Stimulated activated effector memory CD8-positive, alpha-beta T cell treated with anti-CD3 and anti-CD28 coated beads, Interleukin-12 subunit alpha, Interleukin-12 subunit beta, amount 100 ng/mL, for 72 hours (primary cell): ENCODE measurements around the gene GXYLT2.

Experiments used
- ATAC-seq: fragments of 150-1000 bp; cut with Tn5 transposase; 2 replicates; pipeline ENCODE4 v1.10.0; 2021
- DNase-seq, 2 donors: peaks; one replicate each; pipeline ENCODE4 v3.0.0; 2021 to 2022; ENCODE audit warnings: low spot score in 2 of 2
- H3K27ac Mint-ChIP-seq: one replicate; pipeline ENCODE4 v1.8.0; 2022; ENCODE audit warnings: mild to moderate bottlenecking, mixed read lengths
- H3K36me3 Mint-ChIP-seq: one replicate; pipeline ENCODE4 v1.8.0; 2022; ENCODE audit warnings: mild to moderate bottlenecking, mixed read lengths
- H3K4me1 Mint-ChIP-seq: one replicate; pipeline ENCODE4 v1.8.0; 2022; ENCODE audit warnings: mixed read lengths
- H3K4me3 Mint-ChIP-seq: one replicate; pipeline ENCODE4 v1.8.0; 2022; ENCODE audit warnings: mild to moderate bottlenecking, mixed read lengths
- H3K9me3 Mint-ChIP-seq: one replicate; pipeline ENCODE4 v1.8.0; 2022; ENCODE audit warnings: mixed read lengths

The GXYLT2 gene, protein sequence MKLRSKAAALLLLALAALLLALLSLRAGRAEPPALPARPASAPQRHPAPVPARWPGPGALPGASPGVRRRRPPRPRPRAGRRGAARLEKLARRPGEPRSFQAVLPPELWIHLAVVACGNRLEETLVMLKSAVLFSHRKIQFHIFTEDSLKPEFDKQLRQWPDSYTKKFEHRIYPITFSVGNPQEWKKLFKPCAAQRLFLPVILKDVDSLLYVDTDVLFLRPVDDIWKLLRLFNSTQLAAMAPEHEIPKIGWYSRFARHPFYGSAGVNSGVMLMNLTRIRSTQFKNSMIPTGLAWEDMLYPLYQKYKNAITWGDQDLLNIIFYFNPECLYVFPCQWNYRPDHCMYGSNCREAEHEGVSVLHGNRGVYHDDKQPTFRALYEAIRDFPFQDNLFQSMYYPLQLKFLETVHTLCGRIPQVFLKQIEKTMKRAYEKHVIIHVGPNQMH

DNA sequence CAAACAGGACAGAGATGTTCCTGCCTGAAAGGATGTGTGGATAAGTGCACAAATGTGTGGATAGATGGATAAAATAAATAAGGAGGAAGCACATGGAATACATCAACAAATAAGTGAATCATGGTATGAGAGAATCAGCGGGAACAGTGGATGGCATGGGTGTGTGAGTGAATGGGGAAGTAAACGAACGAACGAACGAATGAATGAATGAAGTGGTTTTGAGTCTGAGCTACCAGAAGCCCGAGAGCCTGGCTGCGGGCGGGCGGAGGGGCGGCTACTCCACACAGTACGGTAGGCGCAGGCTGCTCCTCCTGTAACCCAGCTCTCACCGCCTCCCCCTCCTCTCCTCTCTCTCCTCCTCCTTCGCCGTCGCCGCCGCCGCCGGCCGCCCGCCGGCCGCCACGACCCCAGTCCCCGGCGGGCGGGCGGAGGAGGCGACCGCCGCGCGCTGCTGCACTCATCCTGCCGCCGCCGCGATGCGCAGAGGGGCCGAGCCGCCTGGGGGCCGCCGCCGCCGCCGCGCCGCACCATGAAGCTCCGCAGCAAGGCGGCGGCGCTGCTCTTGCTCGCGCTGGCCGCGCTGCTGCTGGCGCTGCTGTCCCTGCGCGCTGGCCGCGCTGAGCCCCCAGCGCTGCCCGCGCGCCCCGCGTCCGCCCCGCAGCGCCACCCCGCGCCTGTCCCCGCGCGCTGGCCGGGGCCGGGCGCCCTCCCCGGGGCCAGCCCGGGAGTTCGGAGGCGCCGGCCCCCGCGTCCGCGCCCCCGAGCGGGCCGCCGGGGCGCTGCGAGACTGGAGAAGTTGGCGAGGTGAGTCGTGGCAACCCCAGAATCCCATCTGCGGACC is at the start of gene GXYLT2:
TSS of gene GXYLT2 (plus strand) at position 342 of the 841 bp plus-strand sequence. CDS start at position 530, 188 bp downstream.
- ATAC-seq, result peak; percentile 84
- DNase-seq, result peak in 1 of 2 donors; percentile 53
- H3K36me3 Mint-ChIP-seq, result no peaks in the 10 kb centered on the region

DNA sequence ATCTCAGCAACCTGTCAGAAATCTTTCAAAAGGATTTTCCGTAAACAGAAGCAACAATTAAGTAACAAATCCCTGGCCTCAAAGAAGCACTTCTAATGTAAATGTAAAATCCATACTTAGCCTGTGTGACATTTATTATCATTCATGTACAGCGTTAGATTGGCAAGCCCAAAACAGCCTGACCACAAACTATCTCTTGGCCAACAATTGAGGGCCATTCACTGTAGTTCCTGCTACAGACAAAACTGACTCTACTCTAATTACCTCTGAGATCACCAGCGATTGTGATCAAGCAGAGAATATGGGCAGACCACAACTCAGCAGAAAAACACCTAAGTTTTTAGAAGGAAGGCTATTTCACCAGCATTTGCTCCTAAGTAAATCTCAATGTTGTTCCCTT is 48.8 kb upstream of the GXYLT2 start:
- DNase-seq, result no peak
- no peak for ATAC-seq
- Mint-ChIP-seq H3K27ac (no peak overlapping the region), H3K4me1 (peaks cover 12% of the 10 kb centered on the region), H3K4me3 (no peak overlapping the region), H3K36me3 (peaks cover 99% of the 10 kb centered on the region), H3K9me3 (no peaks in the 10 kb centered on the region)

More for the DNA sequence above, at the start of gene GXYLT2:
- Mint-ChIP-seq H3K9me3 (no peaks in the 10 kb centered on the region), H3K4me1 (peaks cover 7% of the 10 kb centered on the region), H3K27ac (no peak within 1 kb of the TSS), H3K4me3 (peak within 1 kb of the TSS; percentile 59)

DNA sequence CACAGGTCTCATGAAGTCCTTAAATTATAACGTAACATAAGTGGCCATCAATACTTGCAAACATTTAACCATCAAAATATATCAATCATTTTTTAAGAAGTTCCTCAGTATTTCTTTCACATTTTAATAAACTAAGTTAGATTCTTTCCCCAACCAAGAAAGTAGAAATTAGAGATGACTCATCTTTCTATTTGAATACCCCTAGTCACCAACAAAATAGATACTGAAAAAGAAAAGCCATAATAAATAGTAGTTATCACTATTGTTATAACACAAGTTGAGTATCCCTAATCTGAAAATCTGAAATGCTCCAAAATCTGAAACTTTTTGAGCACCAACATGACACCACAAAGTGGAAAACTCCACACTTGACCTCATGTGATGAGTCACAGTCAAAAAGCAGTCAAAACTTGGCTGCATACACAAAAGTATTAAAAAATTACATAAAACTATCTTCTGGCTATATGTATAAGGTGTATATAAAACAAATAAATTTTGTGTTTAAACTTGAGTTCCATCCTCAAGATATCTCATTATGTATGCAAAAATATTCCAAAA is 43.3 kb upstream of the GXYLT2 start:
- H3K4me3 Mint-ChIP-seq, result no peak overlapping the region
- peaks cover 52% of the 10 kb centered on the region for H3K4me1 Mint-ChIP-seq
- no peaks in the 10 kb centered on the region for H3K9me3 Mint-ChIP-seq
- H3K27ac Mint-ChIP-seq, result peak overlapping the region; percentile 18
- ATAC-seq (peak; percentile 49), DNase-seq (no peak)
- H3K36me3 Mint-ChIP-seq, result peaks cover 67% of the 10 kb centered on the region

DNA sequence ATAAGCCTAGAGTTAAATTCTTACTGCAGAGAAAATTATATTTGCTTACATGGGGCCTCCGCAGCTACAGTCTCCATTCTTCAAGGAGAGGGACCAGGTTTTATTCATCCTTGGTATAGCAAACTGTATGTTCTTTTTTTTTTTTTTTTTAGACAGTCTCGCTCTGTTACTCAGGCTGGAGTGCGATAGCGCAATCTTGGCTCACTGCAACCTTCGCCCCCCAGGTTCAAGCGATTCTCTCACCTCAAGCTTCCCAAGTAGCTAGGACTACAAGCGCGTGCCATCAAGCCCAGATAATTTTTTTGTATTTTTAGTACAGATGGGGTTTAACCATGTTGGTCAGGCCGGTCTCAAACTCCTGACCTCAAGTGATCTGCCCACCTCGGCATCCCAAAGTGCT is 41.7 kb upstream of the GXYLT2 start:
- Mint-ChIP-seq H3K9me3 (no peaks in the 10 kb centered on the region), H3K4me3 (peak overlapping the region; percentile 86), H3K36me3 (peaks cover 50% of the 10 kb centered on the region), H3K4me1 (peaks cover 54% of the 10 kb centered on the region), H3K27ac (no peak overlapping the region)
- DNase-seq, result no peak
- no peak for ATAC-seq

DNA sequence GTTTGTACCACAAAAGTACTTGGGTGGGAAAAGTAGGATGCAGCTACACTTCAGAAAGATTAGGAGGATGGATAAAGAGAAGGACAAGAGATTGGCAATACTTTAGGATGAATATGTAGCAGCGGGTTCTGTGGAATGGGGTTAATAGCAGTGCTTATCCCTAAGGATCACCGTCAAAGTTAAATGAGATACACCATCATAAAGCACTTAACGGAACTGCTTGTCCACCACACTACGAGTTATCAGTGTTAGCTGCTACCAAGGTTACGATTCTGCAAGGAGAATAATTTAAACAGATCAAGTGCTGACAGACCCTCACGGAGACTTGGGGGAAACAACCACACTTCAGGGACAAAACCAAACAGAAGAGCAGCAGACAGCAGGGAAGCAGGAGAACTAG is 40.6 kb upstream of the GXYLT2 start:
- Mint-ChIP-seq H3K36me3 (peaks cover 39% of the 10 kb centered on the region), H3K4me3 (peak overlapping the region; percentile 86), H3K4me1 (peaks cover 54% of the 10 kb centered on the region), H3K9me3 (no peaks in the 10 kb centered on the region), H3K27ac (peak overlapping the region; percentile 88)
- DNase-seq, result no peak
- no peak for ATAC-seq

DNA sequence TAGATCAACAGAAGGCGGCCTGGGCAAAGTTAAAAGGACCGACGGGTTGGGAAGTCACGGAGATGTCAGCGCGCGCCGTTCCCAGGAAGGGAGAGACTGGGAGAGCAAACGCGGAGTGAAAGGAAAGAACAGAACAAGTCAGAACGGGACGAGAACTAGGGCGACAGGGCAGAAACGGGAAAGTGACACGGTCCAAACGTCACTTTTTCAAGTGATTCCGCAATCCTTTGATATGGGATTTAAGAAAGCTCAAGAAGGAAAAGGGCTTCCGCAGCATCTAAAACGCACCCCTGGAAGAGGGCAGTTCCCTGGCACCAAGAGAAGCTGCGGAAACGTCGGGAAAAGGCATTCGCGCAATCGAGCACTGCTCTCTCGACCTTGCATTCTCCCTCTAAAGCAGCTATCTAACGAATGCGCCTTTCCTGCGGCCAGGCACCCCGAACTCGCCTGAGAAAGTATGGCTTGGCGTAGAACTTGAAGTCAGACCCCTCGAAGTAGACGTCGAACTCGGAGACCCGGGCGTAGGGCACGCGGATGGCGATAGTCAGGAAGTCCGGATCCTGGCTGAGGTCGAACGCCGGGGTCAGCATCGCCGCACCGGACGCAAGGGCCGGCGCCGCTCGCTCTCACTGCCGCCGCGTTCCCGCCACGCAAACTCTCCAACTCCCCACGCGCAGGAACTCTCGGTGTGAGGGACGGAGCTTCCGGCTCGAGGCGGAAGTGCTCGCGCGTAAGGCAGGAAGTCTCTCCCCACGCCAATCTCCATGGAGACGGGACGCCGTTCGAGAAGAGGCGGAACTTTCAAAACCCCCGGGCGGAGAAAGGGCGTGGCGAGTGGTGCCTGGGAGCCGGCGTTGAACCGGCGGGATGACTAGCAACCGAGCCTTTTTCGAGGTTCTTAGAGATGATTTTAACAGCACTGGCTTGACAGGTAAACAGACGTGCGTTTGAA is 39.8 kb upstream of the GXYLT2 start, which contains the start of gene SHQ1:
TSS of gene SHQ1 (minus strand) at position 695 of the 952 bp plus-strand sequence. CDS start at position 590, 105 bp downstream.
- peaks cover 54% of the 10 kb centered on the region for H3K4me1 Mint-ChIP-seq
- peak; percentile 97 for ATAC-seq

DNA sequence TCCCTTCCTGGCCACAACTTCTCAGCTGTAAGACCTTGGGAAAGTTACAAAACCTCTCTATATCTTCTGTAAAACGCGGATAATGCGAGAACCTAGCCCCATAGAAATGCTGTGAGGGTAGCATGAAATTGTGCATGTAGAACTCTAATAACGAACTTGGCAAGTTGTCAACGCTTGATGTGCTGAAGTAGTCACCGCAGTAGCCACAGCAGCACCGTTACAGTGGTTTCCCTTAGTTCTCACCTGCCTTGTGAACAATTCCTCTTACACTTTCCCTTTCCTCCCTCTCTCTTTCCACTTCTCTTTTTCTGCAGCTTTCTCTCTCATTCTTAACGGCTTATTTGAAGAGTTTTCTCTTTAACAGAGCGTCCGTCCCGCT is 39.2 kb upstream of the GXYLT2 start:
- peaks cover 54% of the 10 kb centered on the region for H3K4me1 Mint-ChIP-seq
- peak overlapping the region; percentile 86 for H3K4me3 Mint-ChIP-seq
- ATAC-seq (peak; percentile 61), DNase-seq (no peak)
- peaks cover 25% of the 10 kb centered on the region for H3K36me3 Mint-ChIP-seq
- H3K9me3 Mint-ChIP-seq, result no peaks in the 10 kb centered on the region
- peak overlapping the region; percentile 88 for H3K27ac Mint-ChIP-seq

More for the DNA sequence above, 39.8 kb upstream of the GXYLT2 start, which contains the start of gene SHQ1:
- DNase-seq, result peak; percentile 87 to 96
- H3K36me3 Mint-ChIP-seq, result peaks cover 32% of the 10 kb centered on the region
- H3K27ac Mint-ChIP-seq, result peak within 1 kb of the TSS; percentile 88
- H3K9me3 Mint-ChIP-seq, result no peaks in the 10 kb centered on the region
- peak within 1 kb of the TSS; percentile 86 for H3K4me3 Mint-ChIP-seq

DNA sequence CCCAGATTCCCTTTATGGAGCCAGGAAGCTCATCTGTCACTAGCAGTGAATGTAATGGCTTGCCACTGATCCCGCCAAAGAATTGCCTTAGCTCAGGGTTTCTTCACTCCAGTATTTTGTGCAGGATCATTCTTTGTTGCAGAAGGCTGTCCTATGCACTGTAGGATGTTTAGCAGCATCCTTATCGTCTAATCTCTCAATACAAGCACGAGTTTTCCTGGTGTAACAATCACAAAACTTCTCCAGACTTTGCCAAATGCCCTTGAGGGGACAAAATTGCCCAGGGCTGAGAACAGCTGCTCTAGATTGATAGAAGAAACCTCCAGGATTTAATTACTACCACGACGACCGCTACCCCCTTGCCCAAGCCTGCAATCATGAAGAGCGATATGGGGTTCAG is 32.8 kb upstream of the GXYLT2 start:
- Mint-ChIP-seq H3K27ac (no peak overlapping the region), H3K4me1 (no peaks in the 10 kb centered on the region), H3K4me3 (no peak overlapping the region), H3K9me3 (no peaks in the 10 kb centered on the region), H3K36me3 (no peaks in the 10 kb centered on the region)
- no peak for ATAC-seq
- no peak for DNase-seq

DNA sequence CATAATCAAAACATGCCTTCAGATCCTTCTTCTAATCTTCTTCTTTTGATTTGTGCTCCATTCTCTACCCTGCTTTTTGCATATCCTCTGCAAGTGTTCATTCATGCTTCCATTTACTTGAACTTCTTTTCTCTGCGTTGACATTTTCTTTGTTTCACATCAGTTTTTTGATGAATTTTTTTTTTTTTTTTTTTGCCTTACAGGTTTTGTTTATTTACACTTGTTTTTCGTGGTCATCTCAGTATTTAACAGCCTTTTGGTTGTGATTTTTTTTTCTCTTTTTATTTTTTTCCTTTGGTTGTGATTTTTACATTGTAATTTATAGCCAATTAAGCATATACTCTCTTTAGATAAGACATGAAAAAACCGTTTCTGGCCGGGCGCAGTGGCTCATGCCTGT is 27.8 kb upstream of the GXYLT2 start:
- Mint-ChIP-seq H3K27ac (no peak overlapping the region), H3K4me3 (no peak overlapping the region), H3K9me3 (no peaks in the 10 kb centered on the region), H3K36me3 (no peaks in the 10 kb centered on the region), H3K4me1 (no peaks in the 10 kb centered on the region)
- ATAC-seq (no peak), DNase-seq (no peak)

DNA sequence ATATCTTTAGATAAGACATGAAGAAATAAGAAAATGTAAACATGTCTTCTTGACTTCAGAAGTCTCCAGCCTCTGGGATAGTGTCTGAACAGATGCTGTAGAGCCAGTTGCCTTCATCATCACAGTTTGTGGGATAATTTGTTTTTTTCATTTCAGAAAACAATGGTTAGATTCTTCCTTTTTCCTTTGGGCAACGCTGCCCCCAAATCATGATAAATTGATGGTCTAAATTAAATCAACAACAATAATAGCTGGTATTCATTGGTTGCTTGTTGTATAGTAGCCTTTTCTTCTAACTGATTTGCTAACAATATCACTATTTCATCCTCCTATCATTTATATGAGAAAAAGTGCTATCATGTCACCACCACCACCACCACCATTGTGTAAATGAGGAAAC is 27.0 kb upstream of the GXYLT2 start:
- no peaks in the 10 kb centered on the region for H3K4me1 Mint-ChIP-seq
- no peaks in the 10 kb centered on the region for H3K36me3 Mint-ChIP-seq
- no peak for ATAC-seq
- no peak overlapping the region for H3K27ac Mint-ChIP-seq
- H3K4me3 Mint-ChIP-seq, result no peak overlapping the region
- H3K9me3 Mint-ChIP-seq, result no peaks in the 10 kb centered on the region
- no peak for DNase-seq

DNA sequence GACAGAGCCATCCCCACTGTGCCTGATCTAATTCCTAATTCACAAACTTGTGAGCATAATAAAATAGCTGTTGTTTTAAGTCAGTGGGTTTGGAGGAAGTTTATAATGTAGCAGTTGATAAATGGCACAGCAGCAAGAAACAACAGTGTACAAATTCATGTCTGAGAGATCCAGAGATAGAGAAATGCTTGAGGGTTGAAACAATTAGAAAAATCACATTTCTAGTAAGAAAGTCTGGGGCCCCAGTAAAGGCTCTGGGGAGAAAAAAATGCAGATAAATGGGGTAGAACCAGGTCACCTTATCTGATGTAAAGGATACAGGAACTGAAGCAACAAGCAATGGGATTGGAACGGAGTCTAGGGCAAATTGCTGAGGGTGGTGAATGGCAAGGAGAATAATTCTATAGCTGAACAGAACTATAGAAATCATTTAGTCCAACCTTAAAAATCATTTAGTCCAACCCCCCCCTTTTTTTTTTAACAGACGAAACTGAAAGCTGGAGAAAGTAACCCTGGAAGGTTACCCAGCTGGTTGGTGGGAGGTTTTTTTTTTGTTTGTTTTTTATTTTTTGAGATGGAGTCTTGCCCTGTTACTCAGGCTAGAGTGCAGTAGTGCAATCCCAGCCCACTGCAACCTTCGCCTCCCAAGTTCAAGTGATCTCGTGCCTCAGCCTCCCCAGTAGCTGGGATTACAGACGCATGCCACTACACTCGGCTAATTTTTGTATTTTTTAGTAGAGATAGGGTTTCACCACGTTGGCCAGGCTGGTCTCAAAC is 25.3 kb upstream of the GXYLT2 start:
- Mint-ChIP-seq H3K4me3 (no peak overlapping the region), H3K36me3 (no peaks in the 10 kb centered on the region), H3K27ac (no peak overlapping the region), H3K9me3 (no peaks in the 10 kb centered on the region), H3K4me1 (no peaks in the 10 kb centered on the region)
- no peak for DNase-seq
- no peak for ATAC-seq

DNA sequence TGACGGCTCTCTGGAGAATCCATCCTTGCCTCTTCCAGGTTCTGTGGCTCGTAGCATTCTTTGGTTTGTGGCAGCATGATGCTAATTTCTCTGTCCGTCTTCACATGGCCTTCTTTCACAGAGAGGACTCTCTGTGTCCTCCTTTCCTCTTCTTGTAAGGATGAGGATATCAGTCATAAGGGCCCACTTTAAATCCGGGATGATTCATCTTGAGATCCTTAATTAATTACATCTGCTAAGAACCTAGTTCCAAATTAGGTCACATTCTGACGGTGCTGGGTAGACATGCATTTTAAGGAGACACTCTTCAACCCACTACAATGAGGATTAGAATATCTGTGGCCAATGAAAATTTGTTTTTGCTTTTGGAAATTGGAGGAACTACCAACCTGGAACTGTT is 15.7 kb upstream of the GXYLT2 start:
- peak; percentile 24 for ATAC-seq
- Mint-ChIP-seq H3K36me3 (no peaks in the 10 kb centered on the region), H3K27ac (no peak overlapping the region), H3K4me3 (no peak overlapping the region), H3K4me1 (no peaks in the 10 kb centered on the region), H3K9me3 (no peaks in the 10 kb centered on the region)
- no peak for DNase-seq

DNA sequence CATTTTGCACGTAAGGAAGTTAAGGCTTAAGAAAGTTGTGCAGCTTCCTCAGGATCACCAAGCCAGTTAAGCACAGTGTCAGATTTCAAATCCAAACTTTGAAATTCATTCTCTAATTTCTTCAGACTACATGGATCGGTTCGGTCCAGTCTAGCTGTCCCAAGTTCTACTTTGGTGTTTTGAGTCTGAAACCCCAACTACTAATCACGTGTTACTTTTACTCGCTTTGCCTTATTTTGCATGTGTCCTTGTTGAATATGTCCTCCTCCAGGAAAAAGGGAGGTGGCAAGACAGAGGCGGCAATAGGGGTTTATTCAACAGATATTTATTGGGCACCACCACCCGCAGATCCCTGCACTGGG is 522 bp upstream of the GXYLT2 start:
- ATAC-seq (no peak), DNase-seq (no peak)

More for the DNA sequence above, 522 bp upstream of the GXYLT2 start:
- Mint-ChIP-seq H3K27ac (no peak overlapping the region), H3K4me3 (peak overlapping the region; percentile 59), H3K4me1 (peaks cover 7% of the 10 kb centered on the region), H3K36me3 (no peaks in the 10 kb centered on the region), H3K9me3 (no peaks in the 10 kb centered on the region)
